Thyroid gland (tissue), 4 donors: ENCODE measurements around the gene SLC6A16. TPM values are rescaled to one million over a fixed set of nuclear protein-coding genes. Genes with fewer than 3 reads are reported as not detected.

Experiments
- DNase-seq, 2 donors: peaks; one replicate each; pipeline ENCODE4 v3.0.0-alpha.2; 2019
- H3K27ac ChIP-seq, 3 donors: fragments of 200-600 bp; sonication (generic); 1 replicate in 2 of 3; 2 replicates in 1 of 3; pipeline ENCODE4 v1.5.1; 2016 to 2019; ENCODE audit warnings: mild to moderate bottlenecking in 1 of 3, moderate library complexity in 1 of 3
- H3K27me3 ChIP-seq: fragments of 200-600 bp; sonication (generic); one replicate; pipeline ENCODE4 v1.5.1; 2019
- H3K36me3 ChIP-seq, 2 donors: fragments of 200-600 bp; sonication (generic); one replicate each; pipeline ENCODE4 v1.5.1; 2016 to 2019
- H3K4me1 ChIP-seq, 2 donors: fragments of 200-600 bp; sonication (generic); one replicate each; pipeline ENCODE4 v1.5.1; 2017 to 2019
- H3K4me3 ChIP-seq, 3 donors: fragments of 200-600 bp; sonication (generic); replicated peaks in 1 of 3; 1 replicate in 2 of 3; 2 replicates in 1 of 3; pipeline ENCODE4 v1.5.1; 2016; ENCODE audit warnings: mild to moderate bottlenecking in 1 of 3
- H3K9me3 ChIP-seq: fragments of 200-600 bp; sonication (generic); one replicate; pipeline ENCODE4 v1.5.1; 2017
- CTCF ChIP-seq, 6 experiments: fragments of 200-600 bp in 3 of 6; fragments of 450-650 bp in 3 of 6; sonication (generic) in 3 of 6; IDR thresholded peaks; one replicate each; pipeline ENCODE4 v1.5.1; 2016 to 2019; ENCODE audit warnings: antibody characterized with exemption in 6 of 6, mild to moderate bottlenecking in 2 of 6, inconsistent platforms in 1 of 6, moderate library complexity in 1 of 6
- POLR2A ChIP-seq, 2 donors: fragments of 450-650 bp; IDR thresholded peaks; one replicate each; pipeline ENCODE4 v1.6.1; 2017; ENCODE audit warnings: antibody characterized with exemption in 2 of 2, mild to moderate bottlenecking in 2 of 2, moderate library complexity in 1 of 2
- WGBS, 2 donors: methylation state at CpG; one replicate each; pipeline ENCODE4 v1.1.5; 2017; 5-methylcytosine and 5-hydroxymethylcytosine counted together
- intact Hi-C: fragments of 100-400 bp; cut with DNase I; formaldehyde crosslinking; loops from one replicate; pipeline ENCODE4 v1.15.1; 2023
- total RNA-seq, 4 donors: library from RNA; depleted of rRNA; stranded (reverse); fragments of >200 nt; gene quantifications; one replicate each; pipeline ENCODE4 v1.2.3, GENCODE V29; 2016

SLC6A16 gene
- total RNA-seq, 4 donors from 2014 or later: 0.24 to 7.8 (median 1.4) TPM

- peaks cover 8 to 17% of the 10 kb centered on the region in 2 donors for H3K4me1 ChIP-seq
- intact Hi-C loops: no loop called here
- no peaks in the 10 kb centered on the region for H3K9me3 ChIP-seq
- DNase-seq: no peak
- WGBS, 2 donors: 65 to 67% methylated on average over 24 to 27 of the region's 27 CpGs
- H3K36me3 ChIP-seq: no peaks in the 10 kb centered on the region
- no peak overlapping the region for H3K27ac ChIP-seq
- H3K27me3 ChIP-seq: no peaks in the 10 kb centered on the region
- H3K4me3 ChIP-seq: no peak overlapping the region
- no peak for TF ChIP-seq POLR2A (IDR thresholded peaks at IDR 0.05)
- no peak for TF ChIP-seq CTCF (IDR thresholded peaks at IDR 0.05)
Observed at GRCh38 chr19:49364083-49364737, 39.2 kb upstream of the SLC6A16 start.

- H3K4me1 ChIP-seq: peaks cover 8 to 17% of the 10 kb centered on the region in 2 donors
- peak within 1 kb of the TSS; percentile 84 to 89 (median 89) for H3K27ac ChIP-seq
- 2 to 3% methylated on average over 40 to 44 of the region's 46 CpGs for WGBS, 2 donors
- TF ChIP-seq POLR2A (IDR thresholded peaks at IDR 0.05) (peak in 1 of 2 donors; percentile 32), CTCF (IDR thresholded peaks at IDR 0.05) (no peak)
- peak; percentile 82 for DNase-seq
- no peaks in the 10 kb centered on the region for H3K36me3 ChIP-seq
- intact Hi-C loops: no loop called here
- H3K9me3 ChIP-seq: no peaks in the 10 kb centered on the region
- H3K4me3 ChIP-seq: no peak within 1 kb of the TSS
- no peaks in the 10 kb centered on the region for H3K27me3 ChIP-seq
Observed at GRCh38 chr19:49363268-49364082, 38.5 kb upstream of the SLC6A16 start, which contains the start of gene DKKL1. TSS of gene DKKL1 (plus strand) at chr19:49363877. CDS start at chr19:49363999, 122 bp downstream.

- TF ChIP-seq POLR2A (IDR thresholded peaks at IDR 0.05) (no peak), CTCF (IDR thresholded peaks at IDR 0.05) (no peak)
- H3K4me3 ChIP-seq: no peak overlapping the region
- no peaks in the 10 kb centered on the region for H3K9me3 ChIP-seq
- H3K27me3 ChIP-seq: no peaks in the 10 kb centered on the region
- H3K36me3 ChIP-seq: no peaks in the 10 kb centered on the region
- intact Hi-C loops: no loop called here
- 0 to 2% methylated on average over 14 of the region's 14 CpGs for WGBS, 2 donors
- peak overlapping the region; percentile 84 to 89 (median 89) for H3K27ac ChIP-seq
- peak; percentile 17 to 32 for DNase-seq
- peaks cover 8 to 17% of the 10 kb centered on the region in 2 donors for H3K4me1 ChIP-seq
Observed at GRCh38 chr19:49362929-49363267, 37.9 kb upstream of the SLC6A16 start.

GRCh38 chr19:49362048-49362928 is 37.3 kb upstream of the SLC6A16 start, which contains the start of gene TEAD2:
TSS of gene TEAD2 (minus strand) at chr19:49362416. CDS start at chr19:49360075, 2,341 bp downstream.
- Histone ChIP-seq H3K4me3 (peak within 1 kb of the TSS in 2 of 3 donors; percentile 27 to 62), H3K9me3 (no peaks in the 10 kb centered on the region), H3K27ac (peak within 1 kb of the TSS; percentile 84 to 89 (median 89)), H3K36me3 (no peaks in the 10 kb centered on the region), H3K4me1 (peaks cover 8 to 17% of the 10 kb centered on the region in 2 donors), H3K27me3 (no peaks in the 10 kb centered on the region)
- intact Hi-C loops: no loop called here
- TF ChIP-seq CTCF (IDR thresholded peaks at IDR 0.05) (no peak), POLR2A (IDR thresholded peaks at IDR 0.05) (peak in 1 of 2 donors; percentile 9)
- WGBS, 2 donors: 1% methylated on average over 36 to 43 of the region's 52 CpGs
- DNase-seq: peak; percentile 54 to 57
